Measurements from ENCODE around the gene GLRA3.

Gene GLRA3

DNA sequence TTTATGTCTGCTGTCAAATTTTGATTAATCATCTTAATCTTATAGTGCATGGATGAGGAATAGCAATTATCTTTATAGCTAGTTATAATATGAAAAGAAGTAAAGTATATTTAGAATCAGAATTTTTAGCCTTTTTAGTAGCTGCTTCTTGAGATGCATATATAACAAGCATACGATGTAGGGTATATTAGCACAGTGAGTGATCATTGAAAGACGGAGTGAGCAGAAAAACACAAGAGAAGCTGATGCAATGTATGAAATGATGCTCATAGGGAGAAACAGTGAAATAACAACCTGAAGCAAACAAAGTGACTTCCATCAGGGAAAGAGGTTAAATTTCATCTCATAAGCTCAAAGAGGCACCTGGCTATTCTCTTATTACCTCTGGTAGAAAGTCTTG, 77.0 kb downstream of the GLRA3 start:
- TF ChIP-seq ZNF70 (CRISPR knock-in tag; IDR thresholded peaks at IDR 0.05): no peak
- no peak for TF ChIP-seq ZFP3 (CRISPR knock-in tag; IDR thresholded peaks at IDR 0.05)
- no peak for TF ChIP-seq CSRNP3 (CRISPR knock-in tag; IDR thresholded peaks at IDR 0.05)
- no peak for TF ChIP-seq PPARA (CRISPR knock-in tag; IDR thresholded peaks at IDR 0.05; ENCODE audit: borderline replicate concordance)
- no peak for ATAC-seq

DNA sequence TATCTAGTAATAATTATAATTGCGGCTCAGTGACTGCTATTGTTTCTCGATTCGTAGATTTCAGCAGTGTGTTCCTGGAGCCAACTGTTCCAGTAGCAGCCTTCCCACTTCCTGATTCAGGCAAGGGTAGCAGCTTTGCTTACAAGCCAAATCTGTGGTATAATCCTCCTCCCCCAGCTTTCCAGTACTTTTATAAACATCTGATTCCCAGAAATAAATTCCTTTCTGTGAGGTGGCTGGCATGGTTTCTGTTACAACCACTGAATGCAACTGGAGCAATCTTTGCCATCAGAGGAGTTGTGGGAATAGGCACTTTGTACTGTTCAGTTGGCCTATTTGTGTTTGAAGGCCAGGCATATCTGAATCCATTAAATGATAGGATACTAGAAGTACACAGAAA, 80.0 kb downstream of the GLRA3 start:
- no peak for TF ChIP-seq PPARA (CRISPR knock-in tag; IDR thresholded peaks at IDR 0.05; ENCODE audit: borderline replicate concordance)
- no peak for TF ChIP-seq ESRRG (CRISPR knock-in tag; IDR thresholded peaks at IDR 0.05)
- TF ChIP-seq TCF4 (CRISPR knock-in tag; IDR thresholded peaks at IDR 0.05; ENCODE audit: borderline replicate concordance): no peak
- TF ChIP-seq, protein P1, sequence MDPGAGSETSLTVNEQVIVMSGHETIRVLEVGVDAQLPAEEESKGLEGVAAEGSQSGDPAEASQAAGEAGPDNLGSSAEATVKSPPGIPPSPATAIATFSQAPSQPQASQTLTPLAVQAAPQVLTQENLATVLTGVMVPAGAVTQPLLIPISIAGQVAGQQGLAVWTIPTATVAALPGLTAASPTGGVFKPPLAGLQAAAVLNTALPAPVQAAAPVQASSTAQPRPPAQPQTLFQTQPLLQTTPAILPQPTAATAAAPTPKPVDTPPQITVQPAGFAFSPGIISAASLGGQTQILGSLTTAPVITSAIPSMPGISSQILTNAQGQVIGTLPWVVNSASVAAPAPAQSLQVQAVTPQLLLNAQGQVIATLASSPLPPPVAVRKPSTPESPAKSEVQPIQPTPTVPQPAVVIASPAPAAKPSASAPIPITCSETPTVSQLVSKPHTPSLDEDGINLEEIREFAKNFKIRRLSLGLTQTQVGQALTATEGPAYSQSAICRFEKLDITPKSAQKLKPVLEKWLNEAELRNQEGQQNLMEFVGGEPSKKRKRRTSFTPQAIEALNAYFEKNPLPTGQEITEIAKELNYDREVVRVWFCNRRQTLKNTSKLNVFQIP (CRISPR knock-in tag; IDR thresholded peaks at IDR 0.05; ENCODE audit: borderline replicate concordance, low read depth): no peak
- TF ChIP-seq, protein P2, sequence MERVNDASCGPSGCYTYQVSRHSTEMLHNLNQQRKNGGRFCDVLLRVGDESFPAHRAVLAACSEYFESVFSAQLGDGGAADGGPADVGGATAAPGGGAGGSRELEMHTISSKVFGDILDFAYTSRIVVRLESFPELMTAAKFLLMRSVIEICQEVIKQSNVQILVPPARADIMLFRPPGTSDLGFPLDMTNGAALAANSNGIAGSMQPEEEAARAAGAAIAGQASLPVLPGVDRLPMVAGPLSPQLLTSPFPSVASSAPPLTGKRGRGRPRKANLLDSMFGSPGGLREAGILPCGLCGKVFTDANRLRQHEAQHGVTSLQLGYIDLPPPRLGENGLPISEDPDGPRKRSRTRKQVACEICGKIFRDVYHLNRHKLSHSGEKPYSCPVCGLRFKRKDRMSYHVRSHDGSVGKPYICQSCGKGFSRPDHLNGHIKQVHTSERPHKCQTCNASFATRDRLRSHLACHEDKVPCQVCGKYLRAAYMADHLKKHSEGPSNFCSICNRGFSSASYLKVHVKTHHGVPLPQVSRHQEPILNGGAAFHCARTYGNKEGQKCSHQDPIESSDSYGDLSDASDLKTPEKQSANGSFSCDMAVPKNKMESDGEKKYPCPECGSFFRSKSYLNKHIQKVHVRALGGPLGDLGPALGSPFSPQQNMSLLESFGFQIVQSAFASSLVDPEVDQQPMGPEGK (CRISPR knock-in tag; IDR thresholded peaks at IDR 0.05; ENCODE audit: borderline replicate concordance): no peak
- no peak for TF ChIP-seq OSR1 (CRISPR knock-in tag; IDR thresholded peaks at IDR 0.05)
- TF ChIP-seq ISL1 (CRISPR knock-in tag; IDR thresholded peaks at IDR 0.05): no peak
- TF ChIP-seq TOX (CRISPR knock-in tag; IDR thresholded peaks at IDR 0.05; ENCODE audit: borderline replicate concordance): no peak
- no peak for TF ChIP-seq CSRNP3 (CRISPR knock-in tag; IDR thresholded peaks at IDR 0.05)
- no peak for TF ChIP-seq ZNF8 (CRISPR knock-in tag; IDR thresholded peaks at IDR 0.05)
- no peak for TF ChIP-seq BACH2 (CRISPR knock-in tag; IDR thresholded peaks at IDR 0.05; ENCODE audit: borderline replicate concordance)
- TF ChIP-seq ARNTL (CRISPR knock-in tag; IDR thresholded peaks at IDR 0.05; ENCODE audit: borderline replicate concordance, low read depth): no peak
- TF ChIP-seq, protein P3, sequence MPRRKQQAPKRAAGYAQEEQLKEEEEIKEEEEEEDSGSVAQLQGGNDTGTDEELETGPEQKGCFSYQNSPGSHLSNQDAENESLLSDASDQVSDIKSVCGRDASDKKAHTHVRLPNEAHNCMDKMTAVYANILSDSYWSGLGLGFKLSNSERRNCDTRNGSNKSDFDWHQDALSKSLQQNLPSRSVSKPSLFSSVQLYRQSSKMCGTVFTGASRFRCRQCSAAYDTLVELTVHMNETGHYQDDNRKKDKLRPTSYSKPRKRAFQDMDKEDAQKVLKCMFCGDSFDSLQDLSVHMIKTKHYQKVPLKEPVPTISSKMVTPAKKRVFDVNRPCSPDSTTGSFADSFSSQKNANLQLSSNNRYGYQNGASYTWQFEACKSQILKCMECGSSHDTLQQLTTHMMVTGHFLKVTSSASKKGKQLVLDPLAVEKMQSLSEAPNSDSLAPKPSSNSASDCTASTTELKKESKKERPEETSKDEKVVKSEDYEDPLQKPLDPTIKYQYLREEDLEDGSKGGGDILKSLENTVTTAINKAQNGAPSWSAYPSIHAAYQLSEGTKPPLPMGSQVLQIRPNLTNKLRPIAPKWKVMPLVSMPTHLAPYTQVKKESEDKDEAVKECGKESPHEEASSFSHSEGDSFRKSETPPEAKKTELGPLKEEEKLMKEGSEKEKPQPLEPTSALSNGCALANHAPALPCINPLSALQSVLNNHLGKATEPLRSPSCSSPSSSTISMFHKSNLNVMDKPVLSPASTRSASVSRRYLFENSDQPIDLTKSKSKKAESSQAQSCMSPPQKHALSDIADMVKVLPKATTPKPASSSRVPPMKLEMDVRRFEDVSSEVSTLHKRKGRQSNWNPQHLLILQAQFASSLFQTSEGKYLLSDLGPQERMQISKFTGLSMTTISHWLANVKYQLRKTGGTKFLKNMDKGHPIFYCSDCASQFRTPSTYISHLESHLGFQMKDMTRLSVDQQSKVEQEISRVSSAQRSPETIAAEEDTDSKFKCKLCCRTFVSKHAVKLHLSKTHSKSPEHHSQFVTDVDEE (CRISPR knock-in tag; IDR thresholded peaks at IDR 0.05): no peak
- TF ChIP-seq ZFP3 (CRISPR knock-in tag; IDR thresholded peaks at IDR 0.05): no peak
- no peak for TF ChIP-seq ZC3H10 (CRISPR knock-in tag; IDR thresholded peaks at IDR 0.05)
- no peak for ATAC-seq

DNA sequence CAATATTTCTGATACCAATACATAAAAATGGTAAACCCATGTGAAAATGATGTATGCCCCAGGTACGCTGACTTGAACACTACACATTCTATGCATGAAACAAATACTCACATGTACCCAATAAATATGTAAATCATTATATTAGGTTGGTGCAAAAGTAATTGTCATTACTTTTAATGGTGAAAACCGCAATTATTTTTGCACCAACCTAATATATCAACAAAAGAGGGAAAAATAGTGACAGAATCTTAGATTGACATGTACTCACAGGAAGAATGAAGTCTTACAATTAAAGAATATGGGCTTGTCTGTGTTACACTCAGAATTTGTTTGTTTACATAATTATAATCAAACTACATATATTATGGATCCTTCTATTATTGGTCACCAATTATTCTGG, 82.3 kb downstream of the GLRA3 start:
- TF ChIP-seq ZFP3 (CRISPR knock-in tag; IDR thresholded peaks at IDR 0.05): no peak
- no peak for TF ChIP-seq TOX (CRISPR knock-in tag; IDR thresholded peaks at IDR 0.05; ENCODE audit: borderline replicate concordance)
- no peak for TF ChIP-seq SNAI2 (CRISPR knock-in tag; IDR thresholded peaks at IDR 0.05)
- TF ChIP-seq PPARA (CRISPR knock-in tag; IDR thresholded peaks at IDR 0.05; ENCODE audit: borderline replicate concordance): no peak
- no peak for TF ChIP-seq RARB (CRISPR knock-in tag; IDR thresholded peaks at IDR 0.05)
- TF ChIP-seq, protein P2 (CRISPR knock-in tag; IDR thresholded peaks at IDR 0.05; ENCODE audit: borderline replicate concordance): no peak
- no peak for TF ChIP-seq ISL1 (CRISPR knock-in tag; IDR thresholded peaks at IDR 0.05)
- no peak for TF ChIP-seq CREB5 (CRISPR knock-in tag; IDR thresholded peaks at IDR 0.05; ENCODE audit: low read depth)
- TF ChIP-seq OSR1 (CRISPR knock-in tag; IDR thresholded peaks at IDR 0.05): no peak
- TF ChIP-seq, protein P3 (CRISPR knock-in tag; IDR thresholded peaks at IDR 0.05): no peak
- no peak for ATAC-seq

Data from SK-N-SH treated with all-trans-retinoic acid at 6 μM for 48 hours (cell line).